Uterus (tissue), 2 donors: ENCODE results near the gene TP53I11.

Source experiments
- POLR2A ChIP-seq, 2 donors: fragments of 450-650 bp; IDR thresholded peaks; one replicate each; pipeline ENCODE4 v1.6.1; 2016; ENCODE audit warnings: antibody characterized with exemption in 2 of 2, mild to moderate bottlenecking in 1 of 2, moderate library complexity in 1 of 2
- TF ChIP-seq, protein P1 (sequence below), 4 experiments: fragments of 200-600 bp in 2 of 4; fragments of 450-650 bp in 2 of 4; sonication (generic) in 2 of 4; IDR thresholded peaks; one replicate each; pipeline ENCODE4 v1.5.1; 2016 to 2019; ENCODE audit warnings: antibody characterized with exemption in 4 of 4, mild to moderate bottlenecking in 2 of 4, moderate library complexity in 1 of 4

GRCh38 chr11:44982496-44983062 is 31.9 kb upstream of the TP53I11 start:
- no peak for TF ChIP-seq POLR2A (IDR thresholded peaks at IDR 0.05)
- TF ChIP-seq, protein P1, sequence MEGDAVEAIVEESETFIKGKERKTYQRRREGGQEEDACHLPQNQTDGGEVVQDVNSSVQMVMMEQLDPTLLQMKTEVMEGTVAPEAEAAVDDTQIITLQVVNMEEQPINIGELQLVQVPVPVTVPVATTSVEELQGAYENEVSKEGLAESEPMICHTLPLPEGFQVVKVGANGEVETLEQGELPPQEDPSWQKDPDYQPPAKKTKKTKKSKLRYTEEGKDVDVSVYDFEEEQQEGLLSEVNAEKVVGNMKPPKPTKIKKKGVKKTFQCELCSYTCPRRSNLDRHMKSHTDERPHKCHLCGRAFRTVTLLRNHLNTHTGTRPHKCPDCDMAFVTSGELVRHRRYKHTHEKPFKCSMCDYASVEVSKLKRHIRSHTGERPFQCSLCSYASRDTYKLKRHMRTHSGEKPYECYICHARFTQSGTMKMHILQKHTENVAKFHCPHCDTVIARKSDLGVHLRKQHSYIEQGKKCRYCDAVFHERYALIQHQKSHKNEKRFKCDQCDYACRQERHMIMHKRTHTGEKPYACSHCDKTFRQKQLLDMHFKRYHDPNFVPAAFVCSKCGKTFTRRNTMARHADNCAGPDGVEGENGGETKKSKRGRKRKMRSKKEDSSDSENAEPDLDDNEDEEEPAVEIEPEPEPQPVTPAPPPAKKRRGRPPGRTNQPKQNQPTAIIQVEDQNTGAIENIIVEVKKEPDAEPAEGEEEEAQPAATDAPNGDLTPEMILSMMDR (IDR thresholded peaks at IDR 0.05) = no peak
